ENCODE results near the gene OSBPL3.

OSBPL3 gene

DNA sequence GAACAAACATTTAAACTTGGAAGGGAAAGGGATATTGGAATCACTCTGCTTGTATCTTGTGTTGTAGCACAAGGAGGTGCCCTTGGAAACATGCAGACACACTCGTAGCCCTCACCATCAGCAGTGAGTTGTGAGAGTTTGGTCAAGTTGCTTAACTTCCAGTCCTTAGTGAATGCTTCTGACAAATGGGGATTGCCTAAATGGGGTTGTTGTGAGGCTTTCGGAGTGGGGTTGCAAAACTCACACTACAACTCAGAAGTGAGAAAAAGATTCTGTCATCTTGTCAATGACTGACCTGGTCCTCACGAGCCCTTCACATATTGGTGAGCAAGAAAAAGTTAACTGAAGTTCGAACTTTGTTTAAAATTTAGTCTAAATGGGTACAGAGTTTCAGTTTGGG lies 193.7 kb downstream of the OSBPL3 start:
- no peak for DNase-seq

DNA sequence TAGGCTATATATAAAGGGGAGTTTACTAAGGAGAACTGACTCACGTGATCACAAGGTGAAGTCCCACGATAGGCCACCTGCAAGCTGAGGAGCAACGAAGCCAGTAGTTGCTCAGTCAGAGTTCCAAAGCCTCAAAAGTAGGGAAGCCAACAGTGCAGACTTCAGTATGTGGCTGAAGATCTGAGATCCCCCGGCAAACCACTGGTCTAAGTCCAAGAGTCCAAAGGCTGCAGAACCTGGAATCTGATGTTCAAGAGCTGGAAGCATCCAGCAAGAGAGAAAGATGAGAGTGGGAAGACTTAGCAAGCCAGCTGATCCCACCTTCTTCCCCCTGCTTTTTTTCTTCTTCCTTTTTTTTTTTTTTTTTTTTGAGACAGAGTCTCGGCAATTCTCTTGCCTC lies 195.7 kb downstream of the OSBPL3 start:
- no peak for DNase-seq

DNA sequence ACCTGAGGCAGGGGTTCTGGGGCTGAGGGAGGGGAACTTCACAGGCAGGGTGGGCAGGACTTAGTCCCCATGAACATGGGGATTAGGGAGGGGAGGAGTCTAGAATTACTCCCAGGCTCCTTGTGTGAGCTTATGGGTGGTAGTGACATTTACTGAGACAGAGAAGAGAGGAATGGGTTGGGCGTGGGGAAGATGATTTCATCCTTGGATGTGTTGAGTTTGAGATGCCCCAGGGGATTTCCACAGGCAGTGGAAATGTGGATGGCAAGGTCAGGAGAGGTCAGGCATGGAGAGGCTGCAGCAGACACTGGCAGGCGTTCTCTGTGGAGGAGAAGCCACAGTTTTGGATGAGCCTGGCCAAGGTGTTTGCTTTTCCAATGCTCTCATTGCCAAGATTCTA lies 196.3 kb downstream of the OSBPL3 start:
- no peak for DNase-seq

DNA sequence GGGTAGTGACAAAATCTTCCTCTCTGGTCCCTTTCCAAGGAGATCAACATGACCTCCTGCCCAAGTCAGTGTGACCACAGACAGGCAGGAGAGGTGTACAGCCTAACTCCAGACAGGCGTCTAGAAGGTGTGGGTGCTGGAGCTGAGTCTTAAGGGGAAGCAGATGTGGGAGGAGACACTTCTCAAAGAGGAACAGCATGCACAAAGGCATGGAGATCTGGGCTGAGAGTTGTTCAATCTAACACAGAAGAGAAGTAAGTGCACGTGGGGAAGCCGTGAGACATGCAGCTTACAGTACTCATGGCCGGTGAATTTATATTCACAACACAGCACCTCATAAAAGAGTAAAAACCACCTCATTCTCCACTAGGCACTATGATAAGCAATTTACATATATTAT lies 198.9 kb downstream of the OSBPL3 start:
- no peak for DNase-seq

DNA sequence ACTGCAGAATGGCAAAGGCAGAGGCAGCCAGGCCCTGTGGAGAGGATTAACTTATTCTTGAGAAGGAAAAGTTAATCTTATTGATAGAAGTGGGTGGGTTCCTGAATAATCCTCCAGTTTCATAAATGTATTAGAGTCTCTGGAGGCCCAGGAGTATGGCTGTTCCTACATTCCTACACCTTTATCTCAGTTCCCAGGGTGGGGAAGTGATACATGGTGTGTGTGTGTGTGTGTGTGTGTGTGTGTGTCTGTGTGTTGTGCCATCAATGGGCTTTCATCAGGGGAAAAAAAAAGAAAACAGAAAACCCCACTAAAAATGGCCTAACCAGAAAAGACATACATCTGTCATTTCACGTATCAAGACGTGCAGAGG lies 200.7 kb downstream of the OSBPL3 start:
- DNase-seq, result no peak

DNA sequence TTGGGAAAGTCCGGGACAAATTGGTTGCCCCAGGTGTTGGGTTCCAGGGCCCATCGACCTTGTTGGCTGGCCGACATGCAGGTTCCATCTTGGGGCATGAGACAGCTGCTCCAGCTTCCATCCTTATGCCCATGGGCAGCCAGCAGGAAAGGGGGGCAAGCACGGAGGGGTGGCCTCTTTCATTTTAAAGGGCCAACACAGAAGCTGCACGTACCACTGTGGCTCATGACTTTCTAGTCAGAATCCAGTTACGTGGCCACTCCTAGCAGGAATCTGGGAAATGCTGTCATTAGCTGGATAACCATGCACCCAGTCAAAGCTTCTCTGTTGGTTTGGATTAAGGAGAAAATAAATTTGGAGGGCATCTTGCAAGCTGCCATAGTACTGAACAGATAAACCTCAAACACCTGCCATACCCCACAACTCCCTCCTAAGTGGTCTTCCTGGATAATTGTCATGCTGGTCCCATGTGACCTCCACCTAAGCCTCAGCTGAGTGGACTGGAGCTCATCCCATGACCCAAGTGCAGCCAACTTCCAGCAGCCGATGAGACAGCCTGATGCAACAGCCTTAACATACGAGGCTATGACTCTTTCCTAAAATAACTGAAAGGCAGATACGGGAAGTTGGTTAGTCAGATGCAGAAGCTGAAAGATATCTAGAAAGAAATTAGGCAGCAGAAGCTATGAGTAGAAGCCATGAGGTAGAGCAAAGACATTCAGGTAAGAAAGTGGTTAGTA lies 201.3 kb downstream of the OSBPL3 start:
- no peak for DNase-seq

DNA sequence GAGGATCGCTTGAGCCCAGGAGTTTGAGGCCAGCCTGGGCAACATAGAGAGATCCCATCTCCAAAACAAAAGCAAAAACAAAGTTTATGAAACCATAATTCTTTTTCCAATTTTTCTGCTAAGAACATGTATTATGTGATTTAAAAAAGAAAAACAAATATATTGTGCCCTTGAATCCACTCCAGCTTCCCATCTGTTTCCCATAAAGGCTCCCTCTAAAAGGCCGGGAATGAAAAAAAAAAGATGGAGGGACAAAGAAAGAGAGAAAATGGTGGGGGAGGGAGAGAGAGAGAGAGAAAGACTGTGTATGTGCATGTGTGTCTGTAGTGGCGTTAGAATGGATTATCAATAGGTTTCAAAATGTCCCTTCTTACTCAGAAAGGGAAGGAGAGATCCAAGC lies 202.2 kb downstream of the OSBPL3 start:
- no peak for DNase-seq

DNA sequence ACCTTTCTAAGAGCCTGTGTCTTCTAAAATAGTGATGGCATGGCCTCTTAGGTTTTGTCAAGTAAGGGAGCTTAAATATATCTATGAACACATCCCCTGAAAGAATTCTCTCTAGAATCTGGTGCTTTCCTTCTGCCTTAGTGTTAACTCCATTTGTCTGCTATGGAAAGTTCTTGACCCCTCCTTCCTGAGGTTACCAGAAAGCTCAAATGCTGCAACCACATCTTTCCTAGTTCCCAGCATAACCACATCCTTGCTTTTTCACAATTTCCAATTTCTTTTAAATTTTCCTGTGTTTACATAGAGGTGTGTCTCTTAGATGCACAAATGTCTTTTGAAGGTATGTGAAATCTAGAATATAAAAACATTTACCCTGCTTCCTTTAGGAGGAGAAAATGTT lies 206.3 kb downstream of the OSBPL3 start:
- no peak for DNase-seq

DNA sequence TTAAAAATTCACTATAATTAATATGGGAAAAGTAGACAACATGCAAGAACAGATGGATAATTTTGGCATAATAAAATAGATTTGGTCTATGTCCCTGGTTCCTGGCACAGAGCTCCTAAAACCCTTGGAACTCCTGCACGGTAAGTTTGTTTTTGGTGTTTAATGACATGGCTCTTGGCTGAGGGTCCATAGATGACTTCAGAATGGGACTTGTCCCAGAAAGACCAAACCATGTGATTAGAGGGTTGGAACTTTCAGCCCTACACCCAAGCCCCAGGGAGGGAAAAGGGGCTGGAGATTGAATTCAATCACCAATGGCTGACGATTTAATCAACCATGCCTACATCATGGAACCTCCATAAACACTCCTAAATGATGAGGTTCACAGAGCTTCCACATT lies 210.1 kb downstream of the OSBPL3 start:
- DNase-seq, result no peak

DNA sequence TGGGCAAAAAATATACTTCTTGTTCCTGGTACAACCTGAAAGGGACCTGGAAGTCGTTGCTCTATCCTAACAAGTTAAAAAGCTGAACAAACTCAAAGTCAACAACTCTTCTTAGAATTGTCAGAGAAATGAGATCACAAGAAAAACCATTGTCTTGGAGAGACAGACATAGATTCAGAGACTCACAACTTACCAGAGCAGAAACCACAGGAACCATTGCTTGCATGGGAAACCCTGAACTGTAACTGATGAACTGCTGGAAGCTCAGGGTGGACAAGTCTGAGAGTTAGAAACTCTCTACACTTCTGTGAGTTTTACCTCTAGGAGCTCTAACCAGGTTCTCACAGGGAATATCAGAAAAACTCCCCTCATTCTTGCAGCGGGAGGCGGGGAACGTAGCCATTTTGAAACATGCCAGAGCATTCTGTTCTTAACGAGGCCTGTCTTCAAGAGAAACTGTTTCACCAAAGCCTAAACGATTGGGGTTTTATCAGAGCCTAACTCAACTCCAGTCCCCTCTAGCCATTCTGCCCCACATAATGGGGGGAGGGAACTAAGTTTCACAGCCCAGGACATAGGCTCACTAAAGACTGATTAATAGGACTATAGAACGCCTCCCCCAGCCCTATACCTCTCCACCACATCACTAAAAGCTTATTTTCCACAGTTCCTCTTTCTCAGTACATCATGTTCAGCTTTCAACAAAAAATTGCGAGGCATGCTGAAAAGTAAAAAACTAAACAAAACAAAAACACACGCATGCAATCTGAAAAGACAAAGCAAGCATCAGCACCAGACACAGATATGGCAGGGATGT lies 210.8 kb downstream of the OSBPL3 start:
- no peak for DNase-seq

DNA sequence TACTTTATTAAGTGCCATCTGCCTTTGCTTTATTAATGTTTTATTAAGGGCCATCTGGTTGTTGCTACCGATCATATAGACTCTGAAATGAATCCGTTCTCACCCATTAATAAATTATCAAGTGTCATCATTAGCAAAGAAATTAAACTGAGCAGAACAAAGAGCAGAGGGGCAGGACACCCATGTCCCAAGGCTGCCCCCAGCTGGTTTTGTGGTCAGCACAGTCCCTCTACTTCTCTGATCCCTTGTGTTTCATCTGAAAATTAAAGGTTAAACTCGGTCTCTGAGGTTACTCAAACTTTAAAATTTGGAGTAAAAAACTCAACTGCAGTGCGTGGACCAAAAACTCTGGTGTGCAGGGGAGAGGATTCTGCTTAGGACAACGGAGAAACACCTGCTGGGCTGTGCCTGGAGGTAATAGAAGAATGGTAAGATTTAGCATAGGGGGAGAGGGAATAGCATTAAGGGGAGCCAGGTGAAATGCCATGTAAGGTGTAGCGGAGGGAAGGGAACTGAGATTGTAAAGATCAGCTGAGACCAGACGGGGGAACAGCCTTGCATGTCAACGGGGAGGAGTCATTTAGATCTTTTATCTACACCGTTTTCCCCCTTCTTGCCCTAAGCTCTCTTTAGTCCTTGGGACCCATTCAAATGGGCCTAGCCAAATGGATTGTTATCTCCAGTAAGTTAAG lies 212.0 kb downstream of the OSBPL3 start:
- DNase-seq, result no peak

DNA sequence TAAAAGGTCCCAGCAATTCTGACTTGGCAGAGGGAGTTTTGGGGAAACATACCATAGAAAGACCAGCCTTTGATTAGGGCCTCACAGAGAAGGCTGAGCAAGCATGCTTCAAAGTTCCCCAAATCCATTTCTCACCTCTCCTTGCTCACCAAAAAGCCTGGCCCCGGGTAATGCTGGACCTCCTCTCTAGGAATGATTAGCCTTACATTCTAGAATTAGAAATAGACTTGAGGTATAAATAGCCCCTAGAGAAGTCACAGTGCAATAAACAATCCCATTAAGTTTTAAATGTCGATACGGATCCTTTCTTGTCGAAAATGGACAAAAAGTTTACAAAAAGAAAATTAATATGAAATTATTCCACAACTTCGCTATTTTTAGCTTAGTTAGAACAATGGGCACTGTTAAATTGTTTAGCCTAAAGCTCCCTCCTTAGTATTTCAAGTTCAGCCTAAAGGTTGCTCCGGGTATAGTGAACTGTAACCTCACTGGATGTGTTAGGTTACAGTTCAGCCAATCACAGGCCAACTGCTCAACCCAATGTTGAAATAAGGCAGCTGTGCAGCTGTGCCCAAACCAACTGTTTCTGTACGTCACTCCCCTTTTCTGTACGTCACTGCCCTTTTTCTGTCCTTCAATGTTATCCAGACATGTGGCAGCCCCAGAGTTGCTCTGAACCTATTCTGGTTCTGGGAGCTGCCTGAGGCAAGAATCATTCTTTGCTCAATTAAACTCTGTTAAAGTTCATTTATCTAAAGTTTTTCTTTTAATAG lies 214.8 kb downstream of the OSBPL3 start:
- no peak for DNase-seq

DNA sequence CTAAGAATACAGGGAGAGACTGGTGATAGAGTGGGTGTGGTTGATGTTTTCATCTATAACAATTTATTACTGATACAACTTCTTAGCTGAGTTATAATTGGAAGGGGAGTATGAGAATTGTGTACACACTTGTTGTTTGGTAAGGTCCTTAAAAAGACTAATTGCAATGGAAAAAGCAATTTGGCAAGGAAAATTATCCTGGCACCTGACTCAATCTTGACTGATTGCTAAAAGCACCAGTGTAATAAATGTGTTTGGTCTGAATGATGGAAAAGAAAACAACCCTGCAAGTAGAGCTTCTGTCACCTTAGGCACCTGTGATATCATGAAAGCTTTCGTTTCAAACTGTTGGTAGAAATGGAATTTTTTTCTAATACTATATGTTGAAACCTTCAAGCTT lies 216.0 kb downstream of the OSBPL3 start:
- DNase-seq, result no peak

DNA sequence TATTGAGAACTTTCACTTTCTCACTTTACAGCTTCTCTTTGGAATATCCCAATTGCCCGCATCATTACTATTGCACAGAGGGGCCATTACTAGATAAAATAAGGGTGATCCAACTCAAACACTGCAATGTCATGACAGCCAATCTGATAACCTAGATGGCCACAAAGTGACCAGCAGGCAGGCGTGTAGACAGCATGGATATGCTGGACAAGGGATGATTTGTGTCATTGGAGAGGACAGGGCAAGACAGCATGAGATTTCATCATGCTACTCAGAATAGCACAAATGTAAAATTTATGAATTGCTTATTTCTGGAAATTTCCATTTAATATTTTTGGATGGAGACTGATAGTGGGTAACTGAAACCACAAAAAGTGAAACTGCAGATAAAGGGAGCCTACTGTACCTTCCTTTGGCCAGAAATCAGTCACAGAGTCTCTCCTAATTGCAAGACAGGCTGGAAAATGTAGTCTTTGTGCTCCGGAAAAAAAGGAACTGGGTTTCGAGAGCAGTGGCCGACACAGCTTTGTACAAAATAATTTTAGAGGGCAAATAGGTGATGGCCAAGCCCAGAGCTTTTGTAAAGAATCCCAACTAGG lies 216.6 kb downstream of the OSBPL3 start:
- DNase-seq, result no peak

DNA sequence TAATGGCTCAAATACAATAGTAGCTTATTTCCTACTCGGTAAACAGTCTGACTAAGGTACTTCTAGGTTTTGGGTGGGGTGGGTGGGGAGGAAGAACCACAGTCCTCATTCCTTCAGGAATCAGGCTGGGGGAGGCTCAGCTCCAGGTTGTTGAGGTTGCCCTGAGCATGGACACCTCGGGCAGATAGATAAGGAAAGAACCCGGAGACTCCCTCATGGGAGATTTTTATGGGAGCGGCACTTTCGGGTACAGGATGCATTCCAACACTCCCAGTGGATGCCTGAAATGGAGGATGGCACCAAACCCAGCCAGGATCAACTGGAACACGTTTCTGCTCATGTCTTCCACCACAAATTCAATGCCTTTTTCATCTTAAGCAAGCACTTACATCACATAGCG lies 217.2 kb downstream of the OSBPL3 start:
- DNase-seq, result no peak

DNA sequence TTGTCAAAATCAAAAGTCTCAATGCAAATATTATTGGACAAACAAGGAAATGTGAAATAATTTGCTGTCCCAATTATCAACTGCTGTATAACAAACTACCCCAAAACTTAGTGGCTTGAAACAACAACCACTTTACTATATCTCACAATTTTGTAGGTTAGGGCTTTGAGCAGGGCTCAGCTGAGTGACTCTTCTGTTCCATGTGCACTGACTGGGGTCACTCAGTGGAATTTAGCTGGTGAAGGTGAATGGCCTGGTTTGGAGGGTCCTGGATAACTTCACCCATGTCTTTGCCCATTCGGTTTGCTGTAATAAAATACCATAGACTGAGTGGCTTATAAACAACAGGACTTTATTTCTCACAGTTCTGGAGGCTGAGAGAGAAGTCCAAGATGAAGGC lies 219.0 kb downstream of the OSBPL3 start:
- no peak for DNase-seq

DNA sequence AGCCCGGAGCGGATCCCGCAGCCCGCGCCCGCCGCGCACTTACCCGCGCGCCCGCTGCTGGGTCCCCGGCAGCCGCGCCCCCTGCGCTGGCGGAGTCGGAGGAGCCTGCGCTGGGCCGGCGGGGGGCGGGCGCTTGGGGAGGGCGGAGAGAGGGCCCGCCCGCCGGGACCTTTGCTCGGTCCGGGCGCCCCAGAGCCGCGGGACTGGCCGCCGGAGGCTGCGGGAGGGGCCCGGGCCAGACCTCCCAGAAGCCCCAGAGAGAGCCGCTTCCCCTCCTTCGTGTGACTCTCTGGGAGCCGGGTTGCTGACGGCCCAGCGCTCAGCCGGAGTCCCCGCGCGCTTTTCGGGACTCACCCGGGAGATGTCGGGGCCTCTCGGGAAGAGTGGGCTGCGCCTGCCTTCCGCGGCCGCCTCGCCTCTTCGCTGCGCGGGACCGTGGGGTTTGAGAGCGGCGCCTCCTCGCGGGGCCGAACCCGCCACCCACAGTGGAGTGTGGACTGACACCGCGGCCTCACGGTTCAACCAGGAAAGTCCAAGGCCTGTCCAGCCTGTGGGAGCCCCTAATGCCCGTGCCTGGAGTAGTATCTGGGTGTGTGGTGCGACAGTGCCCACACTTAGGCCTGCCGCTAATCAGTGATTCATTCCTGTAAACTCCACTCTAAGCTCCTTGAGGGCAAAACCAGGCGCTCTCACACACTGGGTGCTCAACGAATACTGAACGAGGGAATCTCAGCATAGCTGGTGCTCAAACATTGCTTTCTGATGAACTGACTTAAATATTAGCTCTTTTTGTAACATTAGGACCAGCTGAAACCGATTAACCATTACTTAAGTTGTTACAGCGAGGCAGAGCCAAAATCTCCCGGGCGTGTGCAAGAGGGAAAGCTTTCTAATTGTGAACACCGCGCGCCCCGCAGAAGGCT lies 222.4 kb downstream of the OSBPL3 start, which contains the start of gene GSDME:
GSDME (minus strand) TSS at position 112 of the 923 bp plus-strand sequence. CDS start 7,690 bp downstream, outside the sequence.
- DNase-seq, result peak; percentile 67

DNA sequence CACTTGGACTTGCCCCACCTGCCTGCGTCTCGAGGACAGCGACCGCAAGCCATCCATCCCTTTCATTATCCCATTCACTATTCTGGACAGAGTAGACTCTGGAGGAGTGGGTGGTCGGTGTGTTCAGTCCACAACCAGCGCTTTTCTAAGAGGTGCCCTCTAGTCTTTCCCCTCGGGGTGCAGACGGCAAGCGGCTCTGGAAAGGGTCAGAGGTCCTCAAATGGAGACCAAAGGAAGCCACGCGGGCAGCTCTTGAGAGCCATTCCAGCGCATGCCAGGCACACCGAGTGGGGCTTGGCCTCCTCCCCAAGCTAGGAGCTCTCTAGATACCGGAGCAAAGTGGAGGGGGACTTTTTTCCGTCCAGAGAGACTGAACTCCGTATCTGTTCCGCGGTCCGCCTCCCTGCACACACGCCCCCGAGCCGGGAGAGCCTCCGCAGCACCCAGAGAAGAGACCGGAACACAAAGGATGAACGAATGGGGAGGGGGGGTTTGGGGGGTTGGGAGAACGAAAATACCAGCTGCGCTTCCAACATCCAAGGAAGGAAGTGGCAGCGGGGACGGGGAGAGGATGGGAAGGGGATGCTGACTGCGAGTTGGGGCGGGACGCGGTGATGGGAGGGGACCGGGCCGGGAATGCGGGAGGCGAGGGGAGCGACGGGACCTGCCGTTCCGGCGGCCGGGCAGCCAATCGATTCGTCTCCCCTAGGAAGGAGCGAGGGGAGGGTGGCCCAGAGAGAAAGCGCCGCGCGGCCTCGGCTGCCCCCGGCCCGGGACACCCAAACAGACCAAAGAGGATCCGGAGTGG lies 223.2 kb downstream of the OSBPL3 start:
- peak; percentile 45 for DNase-seq

DNA sequence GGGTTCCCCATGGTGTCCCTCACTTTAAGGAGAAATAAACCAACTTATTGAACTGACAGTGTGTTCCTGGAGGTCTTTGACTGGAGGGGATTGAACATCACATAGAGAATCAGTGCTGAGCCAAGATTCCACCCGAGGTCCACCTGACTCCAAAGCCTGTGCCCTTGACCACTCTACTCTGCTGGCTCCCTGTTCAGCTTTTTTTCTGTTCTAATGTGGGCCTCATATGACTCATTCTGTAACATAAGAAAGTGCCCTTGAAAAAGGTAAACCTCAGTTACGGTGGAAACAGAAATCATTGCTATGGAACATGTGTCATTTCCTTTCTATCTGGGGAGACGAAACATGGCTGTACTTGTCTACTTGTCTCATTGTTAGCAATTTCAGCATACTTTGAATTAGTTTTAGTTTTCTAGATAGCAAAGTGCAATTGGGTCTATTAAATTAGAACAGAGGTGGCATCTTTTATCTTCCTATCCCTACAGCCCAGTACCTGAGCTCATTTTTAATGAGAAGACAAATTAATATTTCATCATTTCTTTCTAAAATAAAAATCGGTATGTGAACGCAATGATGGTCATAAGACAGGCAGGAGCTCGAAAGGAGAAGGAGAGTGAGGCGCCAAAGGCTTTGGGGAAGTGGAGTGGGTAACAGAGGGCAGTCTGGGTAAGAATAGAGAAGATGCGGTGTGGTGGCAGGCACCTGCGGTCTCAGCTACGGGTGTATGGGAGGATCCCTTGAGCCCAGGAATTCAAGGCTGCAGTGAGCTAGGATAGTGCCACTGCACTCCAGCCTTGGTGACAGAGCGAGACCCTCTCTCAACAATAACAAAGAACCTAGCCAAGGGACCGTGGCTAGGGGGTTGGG lies 224.2 kb downstream of the OSBPL3 start:
- peak; percentile 18 for DNase-seq
